K562 (cell line): ENCODE measurements around the gene PLEKHG3.

Source experiments
- KDM2B ChIP-seq: fragments of 250-450 bp; sonication (Bioruptor Pico); IDR thresholded peaks from 2 replicates; pipeline ENCODE4 v1.8.0; 2021; ENCODE audit warnings: mild to moderate bottlenecking, moderate library complexity
- POLR2AphosphoS5 ChIP-seq: IDR thresholded peaks from 2 replicates; pipeline ENCODE4 v1.6.1; 2011; ENCODE audit warnings: mild to moderate bottlenecking, low read depth, low read length, moderate library complexity; ENCODE audit not compliant: control insufficient read depth, insufficient read depth
- ZBTB34 ChIP-seq: fragments of 250-450 bp; sonication (Bioruptor Pico); IDR thresholded peaks from 2 replicates; pipeline ENCODE4 v1.8.0; 2021; ENCODE audit warnings: mild to moderate bottlenecking, moderate library complexity

- no peak for TF ChIP-seq KDM2B
- no peak for TF ChIP-seq ZBTB34 (CRISPR knock-in tag)
- no peak for TF ChIP-seq POLR2AphosphoS5
These were observed 54.7 kb downstream of the PLEKHG3 start for GRCh38 chr14:64758691-64759554.
